Naive thymus-derived CD4-positive, alpha-beta T cell (primary cell): ENCODE data around the gene NTRK2. TPM values are rescaled to one million over a fixed set of nuclear protein-coding genes. Genes with fewer than 3 reads are reported as not detected.
A peak's percentile ranks its signal among the peaks of the same experiment; 100 is the strongest.

Source experiments
- ATAC-seq: fragments of 150-1000 bp; cut with Tn5 transposase; 2 replicates; pipeline ENCODE4 v1.10.0; 2021; ENCODE audit warnings: mild to moderate bottlenecking, moderate library complexity
- CTCF ChIA-PET: fragments of 350-600 bp; sonication (Branson Sonifier 250); formaldehyde crosslinking; loops from one replicate; lab custom pipeline; 2021; ENCODE audit warnings: antibody characterized with exemption; lab: Charles Lee
- POLR2A ChIA-PET: fragments of 350-600 bp; sonication (Branson Sonifier 250); formaldehyde crosslinking; loops from one replicate; lab custom pipeline; 2021; ENCODE audit warnings: antibody characterized with exemption, inconsistent platforms; lab: Charles Lee
- DNase-seq, 9 donors: peaks; one replicate each; pipeline versions ENCODE4 v3.0.0 to v3.0.0-alpha.2; 2020 to 2022; ENCODE audit warnings: mixed read lengths in 1 of 9
- H3K27ac ChIP-seq: one replicate; pipeline ENCODE4 v1.7.0; 2013; ENCODE audit warnings: mild to moderate bottlenecking, low read depth, low read length, moderate library complexity
- H3K27me3 ChIP-seq, 2 donors: one replicate each; pipeline ENCODE4 v1.7.0; 2013; ENCODE audit warnings: low read length in 2 of 2, mild to moderate bottlenecking in 2 of 2, moderate library complexity in 2 of 2; ENCODE audit not compliant: control insufficient read depth in 2 of 2, insufficient read depth in 2 of 2
- H3K36me3 ChIP-seq, 3 experiments: 1 replicate in 2 of 3; 2 replicates in 1 of 3; pipeline ENCODE4 v1.7.0; 2013; ENCODE audit warnings: low read length in 3 of 3, mild to moderate bottlenecking in 3 of 3, moderate library complexity in 1 of 3; ENCODE audit not compliant: insufficient read depth in 3 of 3, control insufficient read depth in 2 of 3
- H3K4me1 ChIP-seq, 2 donors: one replicate each; pipeline ENCODE4 v1.7.0; 2013; ENCODE audit warnings: low read length in 2 of 2, mild to moderate bottlenecking in 2 of 2, moderate library complexity in 1 of 2; ENCODE audit not compliant: control insufficient read depth in 2 of 2, insufficient read depth in 2 of 2
- H3K4me3 ChIP-seq: 2 replicates; pipeline ENCODE4 v1.7.0; 2013; ENCODE audit warnings: mild to moderate bottlenecking, low read length
- H3K9me3 ChIP-seq, 3 experiments: 1 replicate in 2 of 3; 2 replicates in 1 of 3; pipeline ENCODE4 v1.7.0; 2013; ENCODE audit warnings: low read length in 3 of 3; ENCODE audit not compliant: control insufficient read depth in 2 of 3
- H3K27ac Mint-ChIP-seq, 9 donors: one replicate each; pipeline ENCODE4 v1.8.0; 2020 to 2022; ENCODE audit warnings: mixed read lengths in 9 of 9, mild to moderate bottlenecking in 8 of 9, moderate library complexity in 5 of 9, inconsistent platforms in 2 of 9
- H3K27me3 Mint-ChIP-seq, 5 donors: one replicate each; pipeline ENCODE4 v1.8.0; 2021 to 2022; ENCODE audit warnings: mixed read lengths in 5 of 5, mild to moderate bottlenecking in 1 of 5
- H3K36me3 Mint-ChIP-seq, 5 donors: one replicate each; pipeline ENCODE4 v1.8.0; 2020 to 2022; ENCODE audit warnings: mixed read lengths in 5 of 5, mild to moderate bottlenecking in 3 of 5, inconsistent platforms in 1 of 5
- H3K4me1 Mint-ChIP-seq, 7 donors: one replicate each; pipeline ENCODE4 v1.8.0; 2020 to 2022; ENCODE audit warnings: mixed read lengths in 7 of 7, mild to moderate bottlenecking in 3 of 7, inconsistent platforms in 1 of 7
- H3K4me3 Mint-ChIP-seq, 10 donors: one replicate each; pipeline ENCODE4 v1.8.0; 2020 to 2022; ENCODE audit warnings: mild to moderate bottlenecking in 10 of 10, mixed read lengths in 10 of 10, moderate library complexity in 6 of 10, inconsistent platforms in 2 of 10
- H3K9me3 Mint-ChIP-seq, 11 donors: one replicate each; pipeline ENCODE4 v1.8.0; 2020 to 2022; ENCODE audit warnings: mixed read lengths in 11 of 11, mild to moderate bottlenecking in 4 of 11, inconsistent platforms in 1 of 11, moderate library complexity in 1 of 11
- intact Hi-C, 2 donors: fragments of 100-400 bp; cut with micrococcal nuclease; formaldehyde crosslinking; loops; one replicate each; pipeline ENCODE4 v1.15.1; 2023
- polyA plus RNA-seq, 2 donors: library from polyadenylated mRNA; unstranded; fragments of 300-500 nt; fragmentation: Illumina TruSeq; gene quantifications; one replicate each; pipeline ENCODE4 v1.2.3, GENCODE V29; 2021
- total RNA-seq, 6 experiments: library from RNA in 5 of 6; stranded (reverse) in 5 of 6; gene quantifications; 1 replicate in 5 of 6; 2 replicates in 1 of 6; pipeline ENCODE4 v1.2.3 and lab custom pipeline; 2021 to 2026

NTRK2 gene
- total and polyA plus RNA-seq, 7 experiments from 2014 or later, result 0.07 to 1.2 TPM; not detected in 5

GRCh38 chr9:84742261-84742660, 72.7 kb downstream of the NTRK2 start:
- no peaks in the 10 kb centered on the region for H3K4me1 ChIP-seq
- H3K27me3 Mint-ChIP-seq, result peaks cover 0 to 7% (median 0%) of the 10 kb centered on the region in 5 donors
- ATAC-seq (no peak), DNase-seq (no peak)
- no peak overlapping the region for H3K27ac Mint-ChIP-seq
- H3K9me3 Mint-ChIP-seq, result no peaks in the 10 kb centered on the region
- H3K36me3 Mint-ChIP-seq, result no peaks in the 10 kb centered on the region
- POLR2A ChIA-PET, result no interaction called here
- no peak overlapping the region for H3K27ac ChIP-seq
- H3K4me1 Mint-ChIP-seq, result no peaks in the 10 kb centered on the region
- H3K9me3 ChIP-seq, result no peaks in the 10 kb centered on the region
- intact Hi-C loops, result no loop called here
- no peak overlapping the region for H3K4me3 ChIP-seq
- H3K36me3 ChIP-seq, result no peaks in the 10 kb centered on the region
- H3K27me3 ChIP-seq, result no peaks in the 10 kb centered on the region
- CTCF ChIA-PET, result no interaction called here
- H3K4me3 Mint-ChIP-seq, result no peak overlapping the region

- Mint-ChIP-seq H3K4me3 (no peak overlapping the region), H3K4me1 (no peaks in the 10 kb centered on the region), H3K9me3 (no peaks in the 10 kb centered on the region), H3K36me3 (no peaks in the 10 kb centered on the region), H3K27ac (no peak overlapping the region), H3K27me3 (peaks cover 0 to 6% (median 1%) of the 10 kb centered on the region in 5 donors)
- DNase-seq (no peak), ATAC-seq (no peak)
- H3K4me3 ChIP-seq, result no peak overlapping the region
- H3K9me3 ChIP-seq, result no peaks in the 10 kb centered on the region
- ChIA-PET POLR2A (no interaction called here), CTCF (no interaction called here)
- intact Hi-C loops, result no loop called here
- no peaks in the 10 kb centered on the region for H3K36me3 ChIP-seq
- H3K27ac ChIP-seq, result no peak overlapping the region
- no peaks in the 10 kb centered on the region for H3K27me3 ChIP-seq
- no peaks in the 10 kb centered on the region for H3K4me1 ChIP-seq
Measured at GRCh38 chr9:84744195-84744594, 74.7 kb downstream of the NTRK2 start.

- H3K27me3 Mint-ChIP-seq, result peaks cover 0 to 6% (median 1%) of the 10 kb centered on the region in 5 donors
- no peak overlapping the region for H3K27ac ChIP-seq
- H3K36me3 ChIP-seq, result no peaks in the 10 kb centered on the region
- H3K4me1 ChIP-seq, result no peaks in the 10 kb centered on the region
- H3K9me3 Mint-ChIP-seq, result no peaks in the 10 kb centered on the region
- intact Hi-C loops, result no loop called here
- no peak overlapping the region for H3K27ac Mint-ChIP-seq
- no peak overlapping the region for H3K4me3 Mint-ChIP-seq
- no peak overlapping the region for H3K4me3 ChIP-seq
- no peaks in the 10 kb centered on the region for H3K27me3 ChIP-seq
- no peaks in the 10 kb centered on the region for H3K4me1 Mint-ChIP-seq
- CTCF ChIA-PET, result no interaction called here
- H3K9me3 ChIP-seq, result no peaks in the 10 kb centered on the region
- H3K36me3 Mint-ChIP-seq, result no peaks in the 10 kb centered on the region
- POLR2A ChIA-PET, result no interaction called here
- no peak for ATAC-seq
- DNase-seq, result no peak
Measured at GRCh38 chr9:84744726-84745125, 75.2 kb downstream of the NTRK2 start.

- Mint-ChIP-seq H3K4me1 (peaks cover 0 to 18% (median 0%) of the 10 kb centered on the region in 7 donors), H3K27ac (no peak overlapping the region), H3K36me3 (peaks cover 0 to 3% (median 0%) of the 10 kb centered on the region in 5 donors), H3K27me3 (peaks cover 0 to 8% (median 0%) of the 10 kb centered on the region in 5 donors), H3K4me3 (no peak overlapping the region), H3K9me3 (no peaks in the 10 kb centered on the region)
- Histone ChIP-seq H3K27me3 (no peaks in the 10 kb centered on the region), H3K4me3 (no peak overlapping the region), H3K36me3 (no peaks in the 10 kb centered on the region), H3K27ac (no peak overlapping the region), H3K9me3 (no peaks in the 10 kb centered on the region), H3K4me1 (no peaks in the 10 kb centered on the region)
- intact Hi-C loops, result no loop called here
- CTCF ChIA-PET, result no interaction called here
- DNase-seq, result no peak
- no peak for ATAC-seq
- POLR2A ChIA-PET, result no interaction called here
Measured at GRCh38 chr9:84748112-84748511, 78.6 kb downstream of the NTRK2 start.

GRCh38 chr9:84750152-84750865, 80.8 kb downstream of the NTRK2 start:
- peaks cover 0 to 8% (median 3%) of the 10 kb centered on the region in 5 donors for H3K27me3 Mint-ChIP-seq
- H3K9me3 ChIP-seq, result no peaks in the 10 kb centered on the region
- no peaks in the 10 kb centered on the region for H3K36me3 ChIP-seq
- CTCF ChIA-PET, result no interaction called here
- no peak overlapping the region for H3K27ac ChIP-seq
- H3K4me1 Mint-ChIP-seq, result peaks cover 0 to 26% (median 0%) of the 10 kb centered on the region in 7 donors
- POLR2A ChIA-PET, result no interaction called here
- H3K36me3 Mint-ChIP-seq, result peaks cover 0 to 3% (median 0%) of the 10 kb centered on the region in 5 donors
- no peak overlapping the region for H3K27ac Mint-ChIP-seq
- no peaks in the 10 kb centered on the region for H3K27me3 ChIP-seq
- no peaks in the 10 kb centered on the region for H3K9me3 Mint-ChIP-seq
- H3K4me3 ChIP-seq, result no peak overlapping the region
- ATAC-seq (no peak), DNase-seq (no peak)
- H3K4me1 ChIP-seq, result no peaks in the 10 kb centered on the region
- peak overlapping the region in 1 of 10 donors; percentile 18 for H3K4me3 Mint-ChIP-seq
- intact Hi-C loops, result no loop called here

- peaks cover 0 to 11% (median 3%) of the 10 kb centered on the region in 5 donors for H3K27me3 Mint-ChIP-seq
- Histone ChIP-seq H3K36me3 (no peaks in the 10 kb centered on the region), H3K27ac (no peak overlapping the region), H3K27me3 (no peaks in the 10 kb centered on the region), H3K4me3 (no peak overlapping the region), H3K9me3 (no peaks in the 10 kb centered on the region), H3K4me1 (no peaks in the 10 kb centered on the region)
- ATAC-seq (no peak), DNase-seq (no peak)
- H3K4me3 Mint-ChIP-seq, result peak overlapping the region in 1 of 10 donors; percentile 6
- POLR2A ChIA-PET, result no interaction called here
- no peak overlapping the region for H3K27ac Mint-ChIP-seq
- peaks cover 0 to 7% (median 0%) of the 10 kb centered on the region in 5 donors for H3K36me3 Mint-ChIP-seq
- H3K9me3 Mint-ChIP-seq, result no peaks in the 10 kb centered on the region
- intact Hi-C loops, result no loop called here
- CTCF ChIA-PET, result no interaction called here
- H3K4me1 Mint-ChIP-seq, result peaks cover 0 to 34% (median 0%) of the 10 kb centered on the region in 7 donors
Measured at GRCh38 chr9:84751921-84752320, 82.4 kb downstream of the NTRK2 start.

- H3K27ac Mint-ChIP-seq, result no peak overlapping the region
Measured at GRCh38 chr9:84754461-84754860, 84.9 kb downstream of the NTRK2 start.

More at GRCh38 chr9:84754461-84754860, 84.9 kb downstream of the NTRK2 start:
- Mint-ChIP-seq H3K36me3 (peaks cover 0 to 7% (median 0%) of the 10 kb centered on the region in 5 donors), H3K27me3 (peaks cover 0 to 11% (median 8%) of the 10 kb centered on the region in 5 donors), H3K9me3 (no peaks in the 10 kb centered on the region), H3K4me1 (peaks cover 0 to 41% (median 0%) of the 10 kb centered on the region in 7 donors), H3K4me3 (no peak overlapping the region)
- DNase-seq (no peak), ATAC-seq (no peak)
- Histone ChIP-seq H3K27ac (no peak overlapping the region), H3K27me3 (no peaks in the 10 kb centered on the region), H3K4me3 (no peak overlapping the region), H3K9me3 (no peaks in the 10 kb centered on the region), H3K4me1 (no peaks in the 10 kb centered on the region), H3K36me3 (no peaks in the 10 kb centered on the region)
- ChIA-PET CTCF (no interaction called here), POLR2A (no interaction called here)
- intact Hi-C loops, result no loop called here
